NCI-H2171 treated with DMSO at 0.1 percent for 48 hours (cell line): ENCODE measurements around the gene MT1A.

Experiments used
- DNase-seq: peaks from one replicate; lab custom pipeline; 2025; lab: John Stamatoyannopoulos, UW

MT1A gene

GRCh38 chr16:56631832-56632155 lies 6.7 kb upstream of the MT1A start:
- no peak for DNase-seq

GRCh38 chr16:56632156-56632847 lies 6.2 kb upstream of the MT1A start, which contains the start of gene MT1M:
MT1M (plus strand) TSS chr16:56632659; CDS start chr16:56632732, 73 bp downstream.
- no peak for DNase-seq

- DNase-seq, result no peak
Measured at GRCh38 chr16:56632848-56633365, 5.6 kb upstream of the MT1A start.

DNA sequence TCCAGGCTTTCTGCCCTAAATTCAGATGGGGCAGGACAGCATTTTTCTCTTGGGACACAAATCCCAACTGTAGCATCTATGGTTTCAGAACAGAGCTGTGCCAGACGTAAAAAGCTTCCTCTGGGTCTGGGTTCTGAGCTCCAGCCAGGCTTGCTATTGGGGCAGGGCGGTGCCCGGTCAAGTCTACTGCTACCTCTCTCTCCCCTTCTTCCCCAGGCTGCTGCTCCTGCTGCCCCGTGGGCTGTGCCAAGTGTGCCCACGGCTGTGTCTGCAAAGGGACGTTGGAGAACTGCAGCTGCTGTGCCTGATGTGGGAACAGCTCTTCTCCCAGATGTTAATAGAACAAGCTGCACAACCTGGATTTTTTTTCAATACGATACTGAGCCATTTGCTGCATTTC lies 4.9 kb upstream of the MT1A start:
- DNase-seq, result no peak

DNA sequence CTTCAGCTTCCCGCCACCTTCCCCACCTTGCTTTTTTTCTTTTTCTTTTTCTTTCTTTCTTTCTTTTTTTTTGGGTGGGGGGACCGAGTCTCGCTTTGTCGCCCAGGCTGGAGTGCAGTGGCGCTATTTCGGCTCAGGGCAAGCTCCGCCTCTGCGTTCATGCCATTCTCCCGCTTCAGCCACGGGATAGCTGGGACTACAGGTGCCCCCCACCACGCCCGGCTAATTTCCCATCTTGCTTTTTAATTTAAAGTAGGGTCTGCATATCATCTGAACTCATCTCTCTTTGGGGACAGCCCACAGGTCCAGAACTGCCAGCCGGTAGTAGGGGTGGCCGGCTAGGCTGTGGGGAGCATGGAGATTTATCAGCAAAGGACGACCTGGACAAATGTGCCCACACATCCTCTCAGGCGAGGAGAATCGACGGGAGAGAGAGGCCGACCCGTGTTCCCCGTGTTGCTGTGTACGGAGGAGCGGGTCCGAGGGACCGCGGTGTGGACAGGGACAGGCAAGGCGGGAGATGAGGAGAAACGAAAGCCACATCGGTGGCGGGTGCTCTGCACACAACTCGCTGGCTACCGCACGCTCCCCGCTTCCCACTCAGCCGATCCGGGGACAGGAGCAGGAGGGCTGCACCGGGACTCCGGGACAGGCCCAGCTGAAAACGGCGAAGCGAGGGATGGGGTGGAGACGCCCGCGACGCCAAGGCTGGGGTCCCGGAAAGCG lies 3.6 kb upstream of the MT1A start:
- no peak for DNase-seq

DNA sequence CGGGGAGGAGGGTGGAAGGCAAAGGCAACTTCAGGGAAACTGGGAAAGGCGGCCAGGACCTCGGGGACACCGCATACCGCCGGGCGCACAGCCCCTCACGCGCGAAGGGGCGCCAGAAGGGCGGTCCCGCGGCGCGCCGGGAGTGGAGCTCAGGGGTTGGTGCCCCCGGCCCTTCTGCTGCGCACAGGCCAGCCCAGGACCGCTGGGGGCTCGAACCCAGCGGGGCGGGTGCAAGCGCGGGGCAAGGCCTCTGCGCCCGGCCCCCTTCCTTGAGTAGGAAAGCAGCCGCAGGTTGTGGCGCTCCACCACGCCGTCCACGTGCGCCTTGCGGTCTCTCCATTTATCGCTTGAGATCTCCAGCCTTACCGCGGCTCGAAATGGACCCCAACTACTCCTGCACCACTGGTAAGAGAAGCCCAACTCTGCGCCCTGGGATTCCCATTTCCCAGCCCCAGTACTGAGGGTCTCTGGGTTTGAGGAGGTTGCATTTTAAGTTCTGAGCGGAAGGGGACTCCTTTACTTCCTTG lies 3.0 kb upstream of the MT1A start:
- no peak for DNase-seq

DNA sequence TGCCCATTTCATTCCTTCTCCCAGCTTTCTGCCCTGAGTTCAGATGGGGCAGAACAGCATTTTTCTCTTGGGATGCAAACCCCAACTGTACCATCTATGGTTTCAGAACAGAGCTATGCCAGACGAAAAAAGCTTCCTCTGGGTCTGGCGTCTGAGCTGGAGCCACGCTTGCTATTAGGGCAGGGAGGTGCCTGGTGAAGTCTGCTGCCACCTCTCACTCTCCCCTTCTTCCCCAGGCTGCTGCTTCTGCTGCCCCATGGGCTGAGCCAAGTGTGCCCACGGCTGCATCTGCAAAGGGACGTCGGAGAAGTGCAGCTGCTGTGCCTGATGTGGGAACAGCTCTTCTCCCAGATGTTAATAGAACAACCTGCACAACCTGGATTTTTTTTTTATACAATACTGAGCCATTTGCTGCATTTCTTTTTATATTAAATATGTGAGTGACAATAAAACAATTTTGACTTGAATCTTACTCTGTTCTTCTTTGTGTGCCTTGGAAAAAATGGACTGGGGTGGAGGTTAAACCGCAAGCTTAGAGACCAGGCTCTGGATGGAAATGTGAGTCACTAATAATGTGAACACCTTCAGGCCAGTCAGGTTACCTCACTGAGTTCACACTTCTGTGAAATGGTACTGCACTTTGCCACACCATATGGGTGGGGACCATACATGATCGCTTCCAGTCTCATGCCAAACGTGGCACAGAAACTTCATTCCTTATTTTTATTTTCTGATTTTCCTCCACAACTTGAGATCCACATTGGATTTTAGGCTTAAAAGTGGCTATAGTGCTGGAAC lies 1.7 kb upstream of the MT1A start:
- no peak for DNase-seq

DNA sequence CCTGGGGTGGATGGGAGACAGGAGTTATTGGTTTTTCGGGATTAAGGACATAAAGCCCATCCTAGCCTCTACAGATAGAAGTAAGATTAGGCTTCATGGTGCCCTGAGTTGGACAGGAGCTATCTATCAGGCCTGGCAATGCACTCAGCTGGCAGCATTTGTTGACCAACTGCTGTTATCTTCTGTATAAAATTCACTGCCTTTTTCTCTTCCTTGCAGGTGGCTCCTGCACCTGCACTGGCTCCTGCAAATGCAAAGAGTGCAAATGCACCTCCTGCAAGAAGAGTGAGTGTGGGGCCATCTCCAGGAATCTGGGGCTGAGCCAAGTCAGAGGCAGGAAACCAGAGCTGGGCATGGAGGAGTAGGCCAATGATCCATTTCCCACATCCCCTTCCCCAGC lies 579 bp downstream of the MT1A start:
- DNase-seq, result no peak

GRCh38 chr16:56640076-56640475 lies 1.6 kb downstream of the MT1A start:
- DNase-seq, result no peak

DNA sequence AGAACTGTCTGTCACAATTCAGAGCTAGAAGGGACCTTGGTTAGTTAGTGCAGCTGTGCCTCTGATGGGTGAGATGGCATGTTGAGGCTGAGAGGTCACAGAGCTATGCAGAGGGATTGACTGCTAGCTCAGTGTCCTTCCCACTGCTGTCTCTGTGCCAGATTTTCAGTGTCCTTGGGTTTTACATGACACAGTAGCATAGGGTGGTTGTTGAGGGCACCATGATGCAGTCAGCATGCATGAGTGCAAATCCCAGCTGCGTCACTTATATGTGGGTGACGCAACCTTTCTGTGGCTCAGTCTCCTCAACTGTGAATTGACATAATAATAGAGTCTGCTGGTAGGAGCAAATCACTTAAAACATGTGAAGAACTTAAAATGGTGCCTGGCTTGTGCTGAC lies 2.7 kb downstream of the MT1A start:
- DNase-seq, result no peak

DNA sequence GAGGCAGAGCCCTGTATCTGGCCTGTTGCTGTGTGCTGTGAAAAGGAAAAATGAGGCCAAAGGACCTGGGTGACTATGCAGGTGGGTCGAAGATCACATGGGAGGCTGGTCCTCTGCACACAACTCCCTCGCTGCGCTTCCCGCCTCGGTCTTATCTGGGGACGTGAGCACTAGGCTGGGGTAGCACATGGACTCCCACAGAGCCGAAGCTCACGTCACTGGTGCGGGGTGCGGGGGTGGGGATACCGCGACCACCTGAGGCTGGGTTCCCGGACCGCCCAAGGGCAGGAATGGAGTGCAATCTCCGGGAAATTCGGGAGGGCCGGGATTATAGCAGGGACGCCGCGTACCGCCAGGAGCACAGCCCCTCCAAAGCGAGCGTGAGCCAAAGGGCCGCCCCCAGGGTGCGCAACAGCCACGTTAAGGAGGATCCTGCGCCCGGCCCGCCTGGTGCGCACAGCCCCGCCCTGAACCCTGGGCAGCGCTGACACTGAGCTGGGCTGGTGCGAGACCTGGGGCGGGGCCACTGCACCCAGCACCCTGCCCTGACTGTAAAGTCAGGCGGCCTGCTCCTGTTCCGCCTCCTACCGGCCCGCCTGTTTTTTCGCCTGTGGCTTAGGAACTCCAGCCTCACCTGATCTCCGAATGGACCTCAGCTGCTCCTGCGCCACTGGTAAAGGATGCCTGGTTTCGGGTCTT lies 4.8 kb downstream of the MT1A start:
- no peak for DNase-seq

- DNase-seq, result no peak
Measured at GRCh38 chr16:56643833-56644232, 5.4 kb downstream of the MT1A start.

- no peak for DNase-seq
Measured at GRCh38 chr16:56645311-56645710, 6.8 kb downstream of the MT1A start.

DNA sequence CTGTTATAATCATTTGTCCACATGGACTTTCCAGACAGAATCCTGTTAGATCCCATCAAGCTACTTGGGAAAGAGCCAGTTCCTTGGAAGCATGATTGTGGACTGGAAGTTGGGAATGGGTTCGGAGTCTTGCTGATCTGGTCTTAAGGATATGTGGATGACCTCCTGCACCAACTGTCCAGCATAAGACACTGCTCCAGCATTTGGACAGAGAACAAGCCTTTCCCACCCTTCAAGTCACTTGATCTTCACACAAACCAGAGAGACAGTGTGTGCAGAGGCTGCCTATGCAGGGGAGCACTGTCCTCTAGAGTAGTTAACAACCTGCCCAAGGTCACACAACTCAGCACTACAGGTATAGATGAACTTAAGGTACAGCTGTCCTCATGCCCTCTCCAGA lies 7.4 kb downstream of the MT1A start:
- DNase-seq, result no peak

- DNase-seq, result no peak
Measured at GRCh38 chr16:56647641-56648431, 9.4 kb downstream of the MT1A start.

GRCh38 chr16:56649271-56649670 lies 10.8 kb downstream of the MT1A start:
- no peak for DNase-seq

GRCh38 chr16:56649820-56650219 lies 11.4 kb downstream of the MT1A start:
- no peak for DNase-seq

GRCh38 chr16:56651586-56651985 lies 13.1 kb downstream of the MT1A start, which contains the start of gene MT1B:
MT1B (plus strand) TSS chr16:56651886; CDS start chr16:56651954, 68 bp downstream.
- DNase-seq, result no peak

GRCh38 chr16:56652600-56652999 lies 14.1 kb downstream of the MT1A start:
- no peak for DNase-seq

- no peak for DNase-seq
Measured at GRCh38 chr16:56653218-56653617, 14.8 kb downstream of the MT1A start.
